Nucleus accumbens (tissue), 56 donors: Measurements from ENCODE around the gene NFYC.

ENCODE experiments used
- DNase-seq, 56 donors: peaks; one replicate each; lab custom pipeline; 2025; lab: John Stamatoyannopoulos, UW

The NFYC gene

GRCh38 chr1:40792036-40792435, 100.5 kb downstream of the NFYC start:
- DNase-seq, result no peak

- DNase-seq, result no peak
Observed at GRCh38 chr1:40793617-40794016, 102.1 kb downstream of the NFYC start.

GRCh38 chr1:40794048-40794447, 102.5 kb downstream of the NFYC start:
- DNase-seq, result no peak

- no peak for DNase-seq
Observed at GRCh38 chr1:40794974-40795715, 103.6 kb downstream of the NFYC start.

- DNase-seq, result no peak
Observed at GRCh38 chr1:40795811-40796586, 104.5 kb downstream of the NFYC start.

DNA sequence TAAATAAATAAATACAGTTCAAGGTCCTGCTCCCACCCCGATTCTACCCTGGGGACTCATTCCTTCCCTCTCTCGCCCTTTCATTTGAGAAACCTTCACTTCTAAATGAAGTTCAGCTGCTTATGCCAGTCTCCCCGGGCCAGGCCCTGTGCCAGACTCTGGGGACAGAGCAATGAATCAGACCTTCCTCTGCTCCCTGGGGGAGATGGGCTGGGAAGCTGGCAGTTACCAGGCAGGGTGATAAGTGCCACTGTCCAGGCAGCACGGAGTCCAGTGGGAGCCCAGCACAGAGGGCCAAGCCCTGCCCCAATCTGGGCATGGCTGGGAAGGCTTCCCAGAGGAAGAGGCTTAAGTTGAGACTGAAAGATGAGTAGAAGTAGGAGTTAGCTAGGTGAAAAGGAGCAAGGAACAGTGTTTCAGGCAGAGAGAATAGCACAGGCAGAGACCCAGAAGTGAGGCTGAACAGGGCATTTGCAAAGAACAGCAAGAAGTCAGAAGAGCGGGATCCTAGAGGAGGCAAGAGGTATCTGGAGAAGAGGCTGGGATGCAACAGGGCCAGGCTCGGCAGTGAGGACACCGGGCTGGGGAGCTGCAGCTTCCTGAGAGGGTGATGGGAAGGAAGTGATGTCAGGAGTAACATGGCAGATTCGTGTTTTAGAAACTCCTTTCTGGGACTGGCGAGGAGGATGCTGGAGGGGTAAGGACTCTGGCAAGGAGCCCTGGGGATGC, 105.6 kb downstream of the NFYC start:
- DNase-seq, result peak in 2 of 56 donors; percentile 8 to 25

DNA sequence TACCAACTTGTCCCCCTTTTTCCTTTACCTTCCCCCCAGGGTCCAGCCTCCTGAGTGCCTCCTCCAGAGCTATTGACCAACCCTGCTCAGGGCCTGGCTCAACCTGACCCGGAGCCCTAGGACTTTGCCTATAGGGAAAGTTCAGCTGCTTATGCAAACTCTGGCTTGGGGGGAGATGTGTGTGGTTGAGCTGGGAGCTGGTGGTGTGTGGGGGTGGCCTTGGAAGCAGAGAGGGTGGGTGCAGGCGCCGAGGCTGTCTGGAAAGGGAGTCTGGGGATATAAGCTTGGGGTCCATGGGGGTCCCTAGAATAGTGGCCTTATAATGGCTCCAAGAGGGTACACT, 106.1 kb downstream of the NFYC start:
- DNase-seq, result no peak

- peak in 4 of 56 donors; percentile 9 to 29 (median 18) for DNase-seq
Observed at GRCh38 chr1:40798366-40799281, 107.1 kb downstream of the NFYC start.

DNA sequence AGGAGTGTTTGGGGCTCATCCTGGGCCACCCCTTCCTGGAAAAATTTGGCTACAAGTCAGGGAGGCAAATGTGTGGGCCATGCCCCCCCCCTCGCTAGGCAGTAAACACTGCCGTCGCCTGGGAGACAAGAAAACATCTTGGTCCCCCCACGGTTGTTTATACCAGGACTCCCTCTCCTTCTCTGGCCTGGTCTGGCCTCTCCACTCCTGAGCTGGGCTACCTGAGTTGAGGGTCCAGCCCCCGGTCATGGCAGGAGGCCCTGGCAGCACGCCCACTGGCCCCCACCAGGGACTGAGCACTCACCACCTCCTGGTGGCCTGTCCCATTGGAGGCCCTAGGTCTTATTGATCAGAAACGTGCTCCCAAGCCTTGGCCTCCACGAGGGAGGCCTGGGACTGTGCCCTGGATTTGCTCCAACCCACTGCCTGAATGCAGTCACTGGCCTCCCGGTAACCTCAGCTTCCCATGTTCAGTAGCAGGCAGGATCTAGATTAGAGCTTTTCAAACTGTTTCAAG, 107.9 kb downstream of the NFYC start:
- DNase-seq, result peak in 3 of 56 donors; percentile 13 to 18 (median 16)

DNA sequence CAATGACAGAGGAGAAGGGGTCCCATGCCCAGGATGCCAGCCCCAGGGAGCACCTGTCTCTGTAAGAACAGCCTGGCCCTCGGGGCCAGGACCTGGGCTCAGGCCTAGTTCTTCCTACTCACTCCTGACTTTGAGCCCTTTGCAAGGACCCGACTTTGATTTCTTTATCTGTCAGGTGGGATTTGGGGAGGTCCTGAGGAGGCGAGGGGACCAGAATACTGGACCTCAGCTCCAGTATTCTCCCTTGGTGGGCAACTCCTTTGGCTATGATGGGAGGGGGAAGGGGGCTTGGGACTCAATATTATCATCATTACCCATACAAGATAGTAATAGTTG, 110.2 kb downstream of the NFYC start:
- DNase-seq, result no peak

DNA sequence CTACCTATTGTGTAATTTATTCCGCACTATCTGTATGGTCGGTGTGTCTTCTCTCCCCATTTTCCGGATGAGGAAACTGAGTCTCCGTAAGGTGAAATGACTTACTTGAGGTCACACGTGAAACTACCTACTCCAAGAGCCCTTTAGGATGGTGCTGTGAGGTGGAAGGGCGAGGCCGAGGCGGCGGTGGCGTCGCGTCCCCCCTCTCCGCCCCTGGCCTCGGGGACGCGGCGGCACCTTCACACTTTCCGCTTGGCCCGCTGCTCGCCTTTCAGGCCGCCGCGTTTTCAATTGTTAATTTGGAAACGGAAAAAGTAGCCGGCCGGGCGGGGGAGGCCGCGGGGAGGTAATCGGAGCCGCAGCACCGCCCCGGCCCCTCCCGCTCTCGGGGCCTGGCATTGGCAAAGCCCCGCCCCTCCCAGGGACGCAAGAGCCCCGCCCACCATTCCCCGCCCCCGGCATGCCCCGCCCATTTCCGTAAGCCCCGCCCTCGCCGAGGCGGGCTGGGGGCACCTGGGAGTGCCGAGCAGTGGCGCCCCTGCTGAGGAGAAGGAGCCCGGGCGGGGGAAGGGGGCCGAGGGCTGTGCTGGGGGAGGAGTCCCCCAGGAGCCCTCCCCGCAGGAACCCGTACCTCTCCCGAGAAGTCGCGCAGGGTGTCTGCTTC, 110.7 kb downstream of the NFYC start:
- peak in 29 of 56 donors; percentile 2 to 68 (median 23) for DNase-seq

GRCh38 chr1:40802742-40803113, 111.2 kb downstream of the NFYC start:
- no peak for DNase-seq

DNA sequence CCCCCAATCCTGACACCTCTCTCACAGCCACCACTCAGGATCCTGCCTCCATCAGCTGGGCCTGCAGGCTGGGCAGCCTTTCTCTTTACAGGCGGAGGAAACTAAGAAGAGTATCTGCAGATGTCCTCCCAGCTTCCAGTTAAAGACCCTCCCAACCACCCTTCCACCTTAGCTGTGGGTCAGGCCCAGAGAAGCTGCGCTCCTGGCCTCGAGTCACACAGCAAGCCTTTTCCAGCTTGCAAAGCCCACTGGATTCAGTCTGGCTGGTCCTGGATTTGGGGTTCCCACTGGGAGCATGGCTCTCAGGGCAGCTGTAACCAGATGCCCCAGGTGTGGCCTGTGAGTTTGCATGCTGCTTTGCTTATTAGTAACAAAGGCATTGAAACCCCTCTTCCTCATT, 111.9 kb downstream of the NFYC start:
- DNase-seq, result no peak

DNA sequence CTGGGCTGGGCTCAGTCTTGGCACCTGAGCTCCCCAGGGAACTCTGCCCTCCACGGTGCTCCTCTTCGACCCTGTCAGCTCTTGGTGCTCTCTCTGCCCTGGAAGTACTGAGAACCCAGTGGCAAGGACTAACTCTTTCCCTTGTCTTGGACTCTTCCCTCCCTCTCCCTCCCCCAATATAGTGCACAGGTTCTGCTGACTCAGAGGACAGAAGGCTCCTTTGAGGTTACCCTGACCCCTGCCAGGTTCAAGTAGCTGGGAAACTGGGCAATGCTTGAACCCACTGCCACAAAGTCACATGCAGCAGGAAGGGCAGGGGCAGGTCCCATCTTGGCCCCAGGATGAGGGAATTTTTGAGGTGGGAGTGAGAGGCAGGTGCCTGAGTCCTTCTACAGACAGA, 112.4 kb downstream of the NFYC start:
- DNase-seq, result no peak

- DNase-seq, result no peak
Observed at GRCh38 chr1:40806240-40806639, 114.7 kb downstream of the NFYC start.

DNA sequence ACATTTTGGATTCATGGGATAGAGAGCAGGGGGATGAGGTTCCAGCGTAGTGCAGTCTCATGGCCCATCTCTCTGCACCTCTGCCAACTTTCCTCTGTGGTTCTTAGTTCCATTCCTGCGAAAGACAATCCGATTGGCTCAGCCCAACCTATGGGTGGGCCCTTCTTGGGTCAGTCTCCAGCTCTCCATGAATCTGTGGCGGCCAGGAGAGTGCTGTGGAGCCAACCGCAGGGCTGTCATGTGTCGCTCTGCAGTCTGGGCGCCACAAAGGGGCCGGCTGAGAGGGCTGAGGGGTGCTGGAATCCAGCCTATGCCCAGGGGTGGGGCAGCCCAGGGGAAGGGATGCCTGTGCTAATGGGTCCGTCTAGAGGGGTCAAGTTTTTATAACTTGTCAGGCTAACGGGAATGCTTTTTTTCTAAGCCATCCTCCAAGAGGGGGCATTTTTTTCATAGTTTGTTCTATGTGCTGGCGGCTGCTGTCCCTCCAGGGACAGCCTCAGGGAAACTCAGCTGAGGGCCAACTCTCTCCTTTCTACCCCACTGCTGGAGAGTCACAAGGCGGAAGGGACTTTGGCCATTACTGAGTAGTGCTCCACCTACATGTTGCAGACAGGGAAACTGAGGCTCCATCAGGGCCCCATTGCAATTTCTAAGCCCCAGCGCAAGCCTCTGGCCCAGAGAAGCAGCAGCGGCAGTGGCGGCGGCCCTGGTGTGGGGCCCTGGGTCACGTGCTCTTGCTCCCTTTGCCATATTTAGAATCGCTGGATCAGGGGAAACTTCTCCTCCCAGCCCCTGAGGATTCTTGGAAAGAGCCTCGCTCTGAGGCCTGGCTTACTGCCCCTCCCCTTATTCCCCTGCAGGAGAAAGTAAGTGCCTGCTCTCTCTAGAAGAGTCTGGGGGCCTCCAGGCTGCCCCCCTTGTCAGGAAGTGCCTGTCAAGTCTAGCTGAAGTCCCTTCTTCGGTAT, 115.5 kb downstream of the NFYC start:
- no peak for DNase-seq

DNA sequence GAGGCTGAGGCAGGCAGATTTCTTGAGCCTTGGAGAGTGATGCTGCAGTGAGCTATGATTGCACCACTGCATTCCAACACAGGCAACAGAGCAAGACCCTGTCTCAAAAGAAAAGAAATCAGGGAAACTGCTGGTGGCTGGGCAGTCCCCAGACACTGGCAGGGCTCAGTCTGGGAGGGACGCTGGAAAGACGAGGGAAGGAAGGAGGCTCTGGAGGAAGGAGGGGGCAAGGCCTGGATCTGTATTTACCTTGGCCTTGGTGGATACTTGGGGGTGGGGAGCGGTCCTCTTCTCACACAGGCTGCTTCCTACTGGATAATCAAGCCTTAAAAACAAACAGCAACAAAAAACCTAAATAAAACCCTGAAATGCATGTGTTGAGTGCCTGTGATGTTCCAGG, 116.5 kb downstream of the NFYC start:
- DNase-seq, result no peak

DNA sequence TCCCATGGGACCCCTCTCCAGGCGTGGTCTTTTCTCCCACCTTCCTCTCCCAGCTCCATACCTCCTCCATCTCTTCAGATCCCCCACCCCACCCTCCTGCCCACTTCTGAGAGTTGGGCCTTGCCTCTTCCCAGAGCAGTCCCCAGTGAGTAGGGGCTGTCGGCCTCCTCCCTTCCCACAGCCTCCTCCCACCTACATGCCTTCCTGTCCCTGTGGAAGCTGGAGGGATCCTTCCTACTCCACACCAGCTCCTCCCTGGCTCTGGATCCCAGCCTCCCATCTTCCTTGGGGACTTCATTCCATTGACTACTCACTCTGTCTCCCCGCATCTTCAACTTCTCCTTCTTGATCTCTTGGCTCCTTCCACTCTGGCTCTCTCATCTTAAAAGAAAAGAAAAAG, 116.9 kb downstream of the NFYC start:
- no peak for DNase-seq

DNA sequence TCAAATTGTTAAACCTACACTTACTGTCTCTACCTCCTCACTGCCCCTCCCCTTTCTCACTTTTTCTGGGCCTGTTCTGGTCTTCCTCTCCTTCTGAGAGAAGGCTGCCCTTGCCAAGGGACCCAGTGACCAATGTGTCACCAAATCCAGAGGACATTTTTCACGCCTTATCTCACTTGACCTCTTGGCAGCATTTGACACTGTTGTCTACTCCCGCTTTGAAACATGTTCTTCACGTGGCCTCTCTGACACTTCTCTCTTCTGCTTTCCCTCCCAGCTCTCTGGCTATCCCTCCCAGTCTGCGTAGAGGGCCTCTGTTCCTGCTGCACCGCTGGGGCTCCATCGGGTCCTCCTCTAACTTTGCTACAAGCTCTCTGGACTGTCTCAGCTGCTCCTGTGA, 117.4 kb downstream of the NFYC start:
- DNase-seq, result no peak
